ENCODE measurements around the gene BCL11B. TPM values are rescaled to one million over a fixed set of nuclear protein-coding genes. Genes with fewer than 3 reads are reported as not detected.

BCL11B gene
- total RNA-seq, 1 experiment from 2014 or later: 80.6 TPM

GRCh38 chr14:99194136-99194535 lies 77.9 kb downstream of the BCL11B start:
- no peak for DNase-seq (ENCODE audit: low spot score)
- peaks cover 96% of the 10 kb centered on the region for H3K4me1 ChIP-seq (ENCODE audit: insufficient read depth, low read length, poor library complexity, severe bottlenecking)
- ChIA-PET POLR2A (ENCODE audit: low non-redundant PET) (interaction anchor here (0.6 kb wide), 1 partner anchor 49 kb away, joined by 3 read pairs; no protein-coding TSS in a partner anchor), CTCF (no interaction called here)
- peaks cover 41% of the 10 kb centered on the region for H3K36me3 ChIP-seq (ENCODE audit: insufficient read depth, low read length, poor library complexity, severe bottlenecking)
- H3K4me3 ChIP-seq (ENCODE audit: low read depth, low read length, poor library complexity, severe bottlenecking): no peak overlapping the region
- H3K27ac ChIP-seq (ENCODE audit: low read depth, low read length, poor library complexity, severe bottlenecking): peak overlapping the region; percentile 55
- intact Hi-C loops (cut with micrococcal nuclease; ENCODE audit: unreplicated experiment): no loop called here
- no TSS peak for BruUV-seq (replicated peaks)
- H3K27me3 ChIP-seq (replicated peaks; ENCODE audit: insufficient read depth, low read depth, low read length, poor library complexity): no peaks in the 10 kb centered on the region
- TF ChIP-seq EZH2 (IDR thresholded peaks at IDR 0.05; ENCODE audit: borderline replicate concordance, low read depth, low read length, poor library complexity, severe bottlenecking) (no peak), CTCF (conservative IDR thresholded peaks at IDR 0.05; ENCODE audit: low read depth, low read length) (no peak)
- H3K9me3 ChIP-seq (ENCODE audit: low read depth, low read length, poor library complexity, severe bottlenecking): no peaks in the 10 kb centered on the region

- Histone ChIP-seq H3K27me3 (replicated peaks; ENCODE audit: insufficient read depth, low read depth, low read length, poor library complexity) (no peaks in the 10 kb centered on the region), H3K36me3 (ENCODE audit: insufficient read depth, low read length, poor library complexity, severe bottlenecking) (peaks cover 28% of the 10 kb centered on the region), H3K27ac (ENCODE audit: low read depth, low read length, poor library complexity, severe bottlenecking) (peak overlapping the region; percentile 63), H3K9me3 (ENCODE audit: low read depth, low read length, poor library complexity, severe bottlenecking) (no peaks in the 10 kb centered on the region), H3K4me1 (ENCODE audit: insufficient read depth, low read length, poor library complexity, severe bottlenecking) (peaks cover 96% of the 10 kb centered on the region), H3K4me3 (ENCODE audit: low read depth, low read length, poor library complexity, severe bottlenecking) (no peak overlapping the region)
- ChIA-PET CTCF (no interaction called here), POLR2A (ENCODE audit: low non-redundant PET) (no interaction called here)
- intact Hi-C loops (cut with micrococcal nuclease; ENCODE audit: unreplicated experiment): no loop called here
- no TSS peak for BruUV-seq (replicated peaks)
- no peak for DNase-seq (ENCODE audit: low spot score)
- TF ChIP-seq EZH2 (IDR thresholded peaks at IDR 0.05; ENCODE audit: borderline replicate concordance, low read depth, low read length, poor library complexity, severe bottlenecking) (no peak), CTCF (conservative IDR thresholded peaks at IDR 0.05; ENCODE audit: low read depth, low read length) (no peak)
Measured at GRCh38 chr14:99192830-99193229, 79.2 kb downstream of the BCL11B start.

GRCh38 chr14:99192028-99192621 lies 79.9 kb downstream of the BCL11B start:
- H3K27me3 ChIP-seq (replicated peaks; ENCODE audit: insufficient read depth, low read depth, low read length, poor library complexity): no peaks in the 10 kb centered on the region
- intact Hi-C loops (cut with micrococcal nuclease; ENCODE audit: unreplicated experiment): no loop called here
- peaks cover 95% of the 10 kb centered on the region for H3K4me1 ChIP-seq (ENCODE audit: insufficient read depth, low read length, poor library complexity, severe bottlenecking)
- peaks cover 28% of the 10 kb centered on the region for H3K36me3 ChIP-seq (ENCODE audit: insufficient read depth, low read length, poor library complexity, severe bottlenecking)
- DNase-seq (ENCODE audit: low spot score): peak; percentile 81
- CTCF ChIA-PET: no interaction called here
- H3K27ac ChIP-seq (ENCODE audit: low read depth, low read length, poor library complexity, severe bottlenecking): peak overlapping the region; percentile 63
- H3K9me3 ChIP-seq (ENCODE audit: low read depth, low read length, poor library complexity, severe bottlenecking): no peaks in the 10 kb centered on the region
- peak overlapping the region; percentile 30 for H3K4me3 ChIP-seq (ENCODE audit: low read depth, low read length, poor library complexity, severe bottlenecking)
- no TSS peak for BruUV-seq (replicated peaks)
- POLR2A ChIA-PET (ENCODE audit: low non-redundant PET): interaction anchor here (0.7 kb wide), 1 partner anchor 830 kb away, joined by 4 read pairs; no protein-coding TSS in a partner anchor
- no peak for TF ChIP-seq CTCF (conservative IDR thresholded peaks at IDR 0.05; ENCODE audit: low read depth, low read length)
- no peak for TF ChIP-seq EZH2 (IDR thresholded peaks at IDR 0.05; ENCODE audit: borderline replicate concordance, low read depth, low read length, poor library complexity, severe bottlenecking)

Data from A673 (cell line).